UCSD-AML1 (cell line): ENCODE results near the gene TBCK.

Experiments used
- DNase-seq: peaks from one replicate; lab custom pipeline; 2025; ENCODE audit not compliant: unreplicated experiment; lab: John Stamatoyannopoulos, UW

TBCK gene

GRCh38 chr4:105996845-105997244 lies 319.2 kb downstream of the TBCK start:
- DNase-seq = no peak

- DNase-seq = no peak
Observed at GRCh38 chr4:105994841-105995501, 321.0 kb downstream of the TBCK start.

- DNase-seq = no peak
Observed at GRCh38 chr4:105994061-105994460, 321.9 kb downstream of the TBCK start.

GRCh38 chr4:105992641-105993305 lies 323.2 kb downstream of the TBCK start:
- no peak for DNase-seq

GRCh38 chr4:105991726-105992125 lies 324.3 kb downstream of the TBCK start:
- no peak for DNase-seq
